Measurements from ENCODE around the gene KIAA1217. TPM values are rescaled to one million over a fixed set of nuclear protein-coding genes. Genes with fewer than 3 reads are reported as not detected.

The KIAA1217 gene
- polyA plus RNA-seq, 6 donors from 2014 or later: not detected

DNA sequence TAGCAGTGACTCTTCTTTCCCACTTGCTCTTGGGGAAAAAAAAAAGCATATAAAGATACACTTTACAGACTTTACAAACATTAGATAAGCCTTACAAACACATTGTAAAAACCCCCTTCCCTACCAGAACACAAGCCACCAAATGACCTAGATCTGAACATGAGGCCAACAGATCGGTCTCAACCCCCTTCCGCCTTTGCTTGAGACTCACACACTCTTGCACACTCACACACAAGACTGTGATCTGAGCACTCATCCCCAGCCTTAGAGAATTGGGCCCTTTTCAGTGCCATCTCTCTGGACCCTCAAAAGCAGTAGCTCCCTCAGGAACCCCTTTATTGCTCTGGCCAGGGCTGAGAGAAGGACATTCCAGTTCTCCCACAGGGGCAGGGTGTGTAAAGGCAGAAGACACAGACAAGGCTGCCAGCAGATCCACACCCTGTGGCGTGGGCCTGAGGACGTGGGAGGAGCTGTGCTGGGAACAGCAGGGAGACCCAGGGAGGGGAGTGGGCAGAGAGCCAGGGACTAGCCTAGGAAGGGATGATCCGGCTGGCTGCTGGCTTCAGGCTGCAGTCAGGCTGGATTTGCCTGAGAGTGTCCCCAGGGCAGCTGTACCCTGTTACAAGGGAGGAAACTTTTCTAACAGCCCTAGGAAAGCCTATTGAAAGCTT, 206.7 kb downstream of the KIAA1217 start:
- Mint-ChIP-seq H3K4me1 (no peaks in the 10 kb centered on the region), H3K36me3 (no peaks in the 10 kb centered on the region), H3K4me3 (no peak overlapping the region), H3K9me3 (peaks cover 0 to 4% (median 0%) of the 10 kb centered on the region in 7 donors), H3K27me3 (peaks cover 0 to 4% (median 0%) of the 10 kb centered on the region in 3 donors), H3K27ac (peak overlapping the region in 1 of 6 donors; percentile 44)
- DNase-seq (no peak), ATAC-seq (ENCODE audit: low read depth in 2 of 2) (no peak)

DNA sequence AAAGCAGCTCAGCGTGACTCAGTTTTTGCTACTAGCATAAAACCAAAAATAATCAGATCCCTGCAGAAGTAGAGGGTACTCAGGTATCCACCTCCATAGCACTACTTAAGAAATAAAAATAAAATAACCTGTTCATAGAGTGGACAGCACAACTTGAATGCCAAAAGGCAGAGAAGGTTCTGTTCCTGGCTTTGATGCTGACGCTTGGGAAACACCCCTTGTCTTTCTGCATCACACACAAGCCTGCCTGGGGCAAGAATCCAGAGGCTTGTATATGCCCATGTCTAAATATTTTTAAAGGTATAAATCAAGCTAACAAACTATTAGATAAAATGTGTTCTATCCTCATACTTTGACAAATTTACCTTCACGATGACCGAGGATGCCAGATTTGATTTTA, 207.3 kb downstream of the KIAA1217 start:
- Mint-ChIP-seq H3K27ac (no peak overlapping the region), H3K36me3 (no peaks in the 10 kb centered on the region), H3K27me3 (peaks cover 0 to 4% (median 0%) of the 10 kb centered on the region in 3 donors), H3K4me1 (no peaks in the 10 kb centered on the region), H3K4me3 (no peak overlapping the region), H3K9me3 (no peaks in the 10 kb centered on the region)
- DNase-seq (no peak), ATAC-seq (ENCODE audit: low read depth in 2 of 2) (no peak)

DNA sequence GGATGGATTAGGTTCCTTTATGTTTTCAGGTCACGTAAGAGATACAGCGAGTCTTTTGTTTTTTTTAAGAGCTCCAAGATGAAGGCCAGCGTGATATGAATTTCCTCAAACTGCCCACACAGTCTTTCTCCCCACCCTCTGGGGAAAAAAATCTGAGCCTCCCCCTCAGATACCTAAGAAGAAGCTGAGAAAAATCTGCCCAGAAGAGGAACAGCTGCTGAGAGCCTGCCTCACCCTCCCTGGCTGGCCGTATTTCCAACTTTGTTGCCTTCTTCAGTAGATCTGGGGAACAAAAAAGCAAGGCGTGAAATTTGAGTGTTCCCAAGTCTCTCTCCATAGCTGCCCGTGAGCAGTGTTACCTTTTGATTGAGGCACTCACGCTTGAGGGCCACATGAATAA, 208.1 kb downstream of the KIAA1217 start:
- Mint-ChIP-seq H3K27me3 (peaks cover 0 to 4% (median 0%) of the 10 kb centered on the region in 3 donors), H3K27ac (no peak overlapping the region), H3K4me1 (no peaks in the 10 kb centered on the region), H3K4me3 (no peak overlapping the region), H3K36me3 (no peaks in the 10 kb centered on the region), H3K9me3 (peaks cover 0 to 2% (median 0%) of the 10 kb centered on the region in 7 donors)
- DNase-seq: no peak
- ATAC-seq (ENCODE audit: low read depth in 2 of 2): no peak

DNA sequence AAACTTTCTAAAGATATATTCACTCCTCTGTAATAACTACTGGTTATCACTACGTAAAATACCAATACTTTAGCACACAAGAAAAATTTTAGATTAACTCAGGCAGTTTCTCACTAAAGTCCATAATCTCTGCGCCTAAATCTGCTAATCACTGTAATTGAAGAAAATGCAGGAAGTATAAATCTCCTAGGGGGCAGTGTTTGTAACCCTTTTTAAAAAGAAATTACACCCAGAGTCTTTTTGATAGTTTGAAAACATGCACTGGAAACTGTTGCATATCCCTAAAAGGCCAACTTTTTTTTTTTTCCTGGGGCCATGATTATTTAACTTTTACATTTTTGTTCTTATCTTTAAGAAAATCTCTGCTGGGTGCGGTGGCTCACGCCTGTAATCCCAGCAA, 209.6 kb downstream of the KIAA1217 start:
- Mint-ChIP-seq H3K27ac (no peak overlapping the region), H3K9me3 (peaks cover 0 to 2% (median 0%) of the 10 kb centered on the region in 7 donors), H3K4me3 (no peak overlapping the region), H3K4me1 (no peaks in the 10 kb centered on the region), H3K27me3 (peaks cover 0 to 4% (median 0%) of the 10 kb centered on the region in 3 donors), H3K36me3 (no peaks in the 10 kb centered on the region)
- no peak for DNase-seq
- ATAC-seq (ENCODE audit: low read depth in 2 of 2): no peak

DNA sequence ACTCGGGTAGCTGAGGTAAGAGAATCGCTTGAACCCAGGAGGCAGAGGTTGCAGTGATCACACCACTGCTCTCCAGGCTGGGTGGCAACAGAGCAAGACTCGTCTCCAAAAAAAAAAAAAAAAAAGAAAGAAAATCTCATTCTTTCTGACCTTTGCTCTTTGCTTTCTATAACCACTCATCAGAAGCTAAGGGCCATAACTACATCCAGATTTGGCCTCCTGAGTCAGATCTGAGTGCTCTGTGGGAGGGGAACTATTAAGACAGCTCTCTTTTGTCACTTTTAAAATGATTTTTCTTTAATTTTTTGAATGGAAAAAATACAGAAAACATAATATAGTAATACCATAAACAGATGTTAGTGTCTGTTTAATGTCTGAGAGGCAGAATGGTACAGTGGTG, 210.1 kb downstream of the KIAA1217 start:
- DNase-seq (no peak), ATAC-seq (ENCODE audit: low read depth in 2 of 2) (no peak)
- Mint-ChIP-seq H3K9me3 (peaks cover 0 to 2% (median 0%) of the 10 kb centered on the region in 7 donors), H3K4me3 (no peak overlapping the region), H3K27me3 (peaks cover 0 to 4% (median 0%) of the 10 kb centered on the region in 3 donors), H3K27ac (no peak overlapping the region), H3K4me1 (no peaks in the 10 kb centered on the region), H3K36me3 (no peaks in the 10 kb centered on the region)

DNA sequence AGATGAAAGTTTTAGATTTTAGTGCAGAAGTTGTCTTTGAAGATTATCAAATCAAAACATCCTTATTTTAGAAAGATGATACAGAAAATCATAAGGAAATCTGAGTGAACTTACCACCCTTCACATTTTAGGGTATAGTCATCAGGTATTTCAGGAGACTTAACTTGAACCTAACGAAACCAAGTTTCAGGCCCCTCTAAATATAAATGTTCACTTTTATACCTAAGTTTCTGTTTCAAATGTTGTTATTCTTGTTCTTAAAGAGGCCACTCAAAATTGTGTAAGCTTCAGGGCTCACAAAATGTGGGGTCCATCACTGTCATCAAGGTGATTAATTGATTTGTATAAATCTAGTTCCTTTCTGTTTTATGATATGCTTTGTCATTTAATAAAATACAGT, 216.2 kb downstream of the KIAA1217 start:
- H3K36me3 Mint-ChIP-seq: no peaks in the 10 kb centered on the region

DNA sequence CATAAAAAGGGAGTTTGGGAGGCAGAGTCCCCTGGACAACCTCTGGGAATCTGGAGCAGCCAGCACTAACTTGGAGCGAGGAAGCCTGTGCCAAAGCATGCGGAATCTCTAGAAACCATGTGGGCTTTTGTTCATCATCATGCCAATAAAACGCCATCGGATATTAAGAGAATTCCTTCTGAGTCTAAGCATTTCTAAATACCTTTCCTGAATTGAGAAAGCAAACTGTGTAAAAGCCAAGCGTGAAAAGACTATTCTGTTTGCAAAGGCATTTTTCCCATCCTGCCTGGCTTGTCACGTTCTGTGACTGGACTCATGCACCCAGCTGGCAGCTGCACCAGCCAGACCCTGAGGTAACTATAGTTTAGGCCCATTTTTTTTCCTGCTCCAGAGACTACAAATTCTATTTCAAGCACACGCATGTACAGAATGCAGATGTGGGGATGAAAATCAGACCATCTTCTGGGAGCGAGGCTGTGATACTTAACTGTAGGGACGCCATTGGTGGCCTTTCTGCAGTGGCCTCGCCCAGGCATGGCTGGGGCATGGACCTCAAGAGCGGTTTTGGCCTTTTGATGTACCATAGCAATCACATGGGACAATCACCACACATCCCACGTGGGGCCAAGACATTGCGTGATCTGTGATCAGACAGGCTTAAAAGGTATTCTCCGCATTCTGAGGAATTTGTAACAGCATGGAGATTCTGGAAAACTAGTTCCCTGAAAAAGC, 218.9 kb downstream of the KIAA1217 start:
- H3K27me3 Mint-ChIP-seq: no peaks in the 10 kb centered on the region
- no peak for ATAC-seq (ENCODE audit: low read depth in 2 of 2)
- no peaks in the 10 kb centered on the region for H3K4me1 Mint-ChIP-seq
- H3K4me3 Mint-ChIP-seq: no peak overlapping the region
- H3K36me3 Mint-ChIP-seq: no peaks in the 10 kb centered on the region
- DNase-seq: no peak
- peaks cover 0 to 4% (median 1%) of the 10 kb centered on the region in 7 donors for H3K9me3 Mint-ChIP-seq
- peak overlapping the region in 1 of 6 donors; percentile 21 for H3K27ac Mint-ChIP-seq

More for the DNA sequence above, 216.2 kb downstream of the KIAA1217 start:
- Mint-ChIP-seq H3K4me3 (no peak overlapping the region), H3K27me3 (no peaks in the 10 kb centered on the region), H3K27ac (no peak overlapping the region), H3K4me1 (no peaks in the 10 kb centered on the region), H3K9me3 (peaks cover 0 to 4% (median 3%) of the 10 kb centered on the region in 7 donors)
- no peak for DNase-seq
- ATAC-seq (ENCODE audit: low read depth in 2 of 2): no peak

DNA sequence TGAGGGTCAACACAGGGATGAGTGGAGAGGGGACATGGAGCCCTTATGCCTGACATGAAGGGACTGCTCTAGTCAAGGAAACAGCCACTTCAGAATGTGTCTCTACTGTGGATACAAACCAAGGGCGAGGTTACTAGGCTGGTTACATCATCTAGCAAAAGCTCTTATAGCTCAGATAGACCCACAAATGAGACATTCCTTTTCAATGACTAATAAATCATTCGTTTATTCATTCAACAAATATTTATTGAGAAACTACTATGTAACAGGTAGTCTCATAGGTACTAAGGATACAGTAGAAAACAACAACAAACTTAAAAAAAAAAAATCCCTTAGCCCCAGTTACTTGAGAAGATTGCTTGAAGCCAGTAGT, 219.5 kb downstream of the KIAA1217 start:
- peaks cover 0 to 4% (median 1%) of the 10 kb centered on the region in 7 donors for H3K9me3 Mint-ChIP-seq
- H3K4me3 Mint-ChIP-seq: no peak overlapping the region
- no peaks in the 10 kb centered on the region for H3K27me3 Mint-ChIP-seq
- no peaks in the 10 kb centered on the region for H3K36me3 Mint-ChIP-seq
- H3K27ac Mint-ChIP-seq: no peak overlapping the region
- ATAC-seq (ENCODE audit: low read depth in 2 of 2) (no peak), DNase-seq (no peak)
- H3K4me1 Mint-ChIP-seq: no peaks in the 10 kb centered on the region

DNA sequence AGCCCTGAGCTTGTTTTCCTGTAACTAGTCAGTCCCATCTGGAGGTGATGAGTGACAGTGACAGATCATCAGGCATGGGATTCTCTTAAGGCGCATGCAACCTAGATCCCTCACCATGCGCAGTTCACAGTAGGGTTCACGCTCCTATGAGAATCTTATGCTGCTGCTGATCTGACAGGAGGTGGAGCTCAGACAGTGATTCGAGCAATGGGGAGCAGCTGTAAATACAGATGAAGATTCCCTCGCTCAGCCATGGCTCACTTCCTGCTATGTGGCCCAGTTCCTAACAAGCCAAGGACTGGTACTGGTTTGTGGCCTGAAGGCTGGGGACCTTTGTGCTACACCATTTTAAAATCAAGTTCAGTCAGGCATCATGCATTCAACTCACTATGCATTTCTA, 221.7 kb downstream of the KIAA1217 start:
- H3K4me1 Mint-ChIP-seq: no peaks in the 10 kb centered on the region
- peaks cover 0 to 5% (median 2%) of the 10 kb centered on the region in 7 donors for H3K9me3 Mint-ChIP-seq
- no peak for DNase-seq
- H3K4me3 Mint-ChIP-seq: no peak overlapping the region
- no peaks in the 10 kb centered on the region for H3K36me3 Mint-ChIP-seq
- no peak overlapping the region for H3K27ac Mint-ChIP-seq
- no peak for ATAC-seq (ENCODE audit: low read depth in 2 of 2)
- no peaks in the 10 kb centered on the region for H3K27me3 Mint-ChIP-seq

DNA sequence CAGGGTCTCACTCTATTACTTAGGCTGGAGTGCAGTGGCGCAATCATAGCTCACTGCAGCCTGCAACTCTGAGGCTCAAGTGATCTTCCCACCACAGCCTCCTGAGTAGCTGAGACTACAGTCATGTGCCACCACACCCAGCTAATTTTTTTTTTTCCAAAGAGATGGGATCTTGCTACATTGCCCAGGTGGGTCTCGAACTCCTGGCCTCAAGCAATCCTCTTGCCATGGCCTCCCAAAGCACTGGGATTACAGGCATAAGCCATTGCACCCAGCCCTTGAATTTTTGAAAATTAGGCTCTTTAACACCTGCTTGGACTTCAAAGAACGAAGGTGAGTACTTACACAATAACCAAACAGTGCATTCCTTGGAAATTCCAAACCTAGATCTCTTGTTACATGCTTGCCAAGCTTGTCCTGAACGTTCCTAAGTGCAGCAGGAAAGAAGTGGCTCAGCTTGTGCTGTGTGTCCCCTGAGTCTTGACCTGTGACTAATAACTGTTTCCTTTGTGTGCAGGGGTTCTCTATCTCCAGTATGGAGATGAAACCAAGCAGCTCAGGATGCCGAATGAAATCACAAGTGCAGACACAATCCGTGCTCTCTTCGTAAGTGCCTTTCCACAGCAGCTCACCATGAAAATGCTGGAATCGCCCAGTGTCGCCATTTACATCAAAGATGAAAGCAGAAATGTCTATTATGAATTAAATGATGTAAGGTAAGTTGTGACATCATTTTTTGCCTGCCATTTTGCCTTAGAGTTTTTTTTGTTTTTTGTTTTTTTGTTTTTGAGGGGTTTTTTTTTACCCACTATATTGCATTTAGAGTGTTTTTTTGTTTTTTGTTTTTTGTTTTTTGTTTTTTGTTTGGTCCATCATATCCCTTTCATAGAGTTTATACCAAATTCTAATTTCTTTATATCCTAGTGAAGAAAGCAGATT, 223.8 kb downstream of the KIAA1217 start:
- H3K36me3 Mint-ChIP-seq: no peaks in the 10 kb centered on the region
- ATAC-seq (ENCODE audit: low read depth in 2 of 2) (no peak), DNase-seq (no peak)
- H3K4me1 Mint-ChIP-seq: no peaks in the 10 kb centered on the region
- peaks cover 0 to 5% (median 0%) of the 10 kb centered on the region in 7 donors for H3K9me3 Mint-ChIP-seq
- no peaks in the 10 kb centered on the region for H3K27me3 Mint-ChIP-seq
- H3K27ac Mint-ChIP-seq: no peak overlapping the region
- H3K4me3 Mint-ChIP-seq: no peak overlapping the region

DNA sequence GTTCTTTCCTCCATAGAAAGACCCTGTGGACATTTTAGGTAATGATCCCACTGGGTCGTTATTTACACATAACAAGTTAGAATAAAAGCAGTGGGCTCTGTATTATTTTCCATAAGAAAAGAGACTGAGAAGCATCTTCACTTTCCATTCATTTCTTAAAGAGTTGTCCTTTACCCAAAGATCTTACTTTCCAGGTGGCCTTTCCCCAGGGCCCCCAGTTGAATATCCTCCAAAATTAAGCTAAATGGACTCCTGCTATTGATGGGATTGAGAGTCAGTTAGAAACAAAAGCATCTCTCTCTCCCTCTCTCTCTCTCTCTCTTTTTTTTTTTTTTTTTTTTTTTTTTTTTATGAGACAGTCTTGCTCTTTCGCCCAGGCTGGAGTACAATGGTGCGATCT, 224.8 kb downstream of the KIAA1217 start:
- DNase-seq: no peak
- H3K4me1 Mint-ChIP-seq: no peaks in the 10 kb centered on the region

DNA sequence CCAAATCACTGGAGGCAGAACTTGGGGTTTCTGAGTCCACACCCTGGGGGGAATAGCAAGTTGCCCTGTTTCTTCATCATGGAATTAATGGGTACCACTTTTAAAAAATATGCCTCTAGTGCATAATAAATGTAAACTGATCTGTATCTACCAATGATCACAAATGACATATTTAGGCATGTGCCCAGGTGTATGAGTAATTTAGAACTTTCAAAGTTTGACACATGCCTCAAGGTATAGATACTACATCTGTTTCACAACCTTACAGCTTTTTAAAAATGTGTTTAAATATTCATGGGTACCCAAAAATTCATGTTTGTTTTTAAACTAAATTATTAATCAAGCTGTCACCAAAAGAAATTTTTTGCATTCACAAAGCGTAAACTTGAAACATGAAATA, 226.0 kb downstream of the KIAA1217 start:
- Mint-ChIP-seq H3K4me3 (no peak overlapping the region), H3K27me3 (no peaks in the 10 kb centered on the region), H3K27ac (no peak overlapping the region)

More for the DNA sequence above, 224.8 kb downstream of the KIAA1217 start:
- Mint-ChIP-seq H3K4me3 (no peak overlapping the region), H3K27me3 (no peaks in the 10 kb centered on the region), H3K9me3 (peaks cover 0 to 5% (median 0%) of the 10 kb centered on the region in 7 donors), H3K36me3 (no peaks in the 10 kb centered on the region), H3K27ac (no peak overlapping the region)
- no peak for ATAC-seq (ENCODE audit: low read depth in 2 of 2)

DNA sequence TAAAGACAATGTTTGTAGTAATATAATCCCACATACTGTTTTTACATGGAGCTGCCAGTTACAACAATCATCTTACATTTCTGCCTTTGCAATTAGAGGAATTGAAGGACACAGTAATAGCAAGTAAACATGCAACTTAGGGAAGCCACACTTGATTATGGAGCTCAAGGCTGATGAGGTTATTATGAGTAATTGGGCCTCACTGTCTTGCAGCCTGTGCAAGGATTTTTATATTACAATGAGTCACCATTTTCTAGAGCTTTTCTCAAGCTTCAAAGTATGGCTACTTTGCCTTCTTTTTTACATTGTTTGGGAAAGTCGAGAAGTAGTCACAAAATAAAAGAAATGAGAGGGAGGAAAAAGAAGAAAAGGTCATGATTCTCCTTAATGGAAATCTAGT, 226.4 kb downstream of the KIAA1217 start:
- H3K27me3 Mint-ChIP-seq: no peaks in the 10 kb centered on the region
- DNase-seq: no peak

More for the DNA sequence above, 226.0 kb downstream of the KIAA1217 start:
- Mint-ChIP-seq H3K9me3 (peaks cover 0 to 5% (median 0%) of the 10 kb centered on the region in 7 donors), H3K36me3 (no peaks in the 10 kb centered on the region), H3K4me1 (no peaks in the 10 kb centered on the region)
- DNase-seq (no peak), ATAC-seq (ENCODE audit: low read depth in 2 of 2) (no peak)

More for the DNA sequence above, 226.4 kb downstream of the KIAA1217 start:
- Mint-ChIP-seq H3K36me3 (no peaks in the 10 kb centered on the region), H3K4me1 (no peaks in the 10 kb centered on the region), H3K27ac (no peak overlapping the region), H3K4me3 (no peak overlapping the region), H3K9me3 (peaks cover 0 to 5% (median 0%) of the 10 kb centered on the region in 7 donors)
- ATAC-seq (ENCODE audit: low read depth in 2 of 2): no peak

Data from naive B cell (primary cell).